ENCODE results near the gene SRCAP.
"Not testable (repeated sequence)": the region's sequence is repeated elsewhere in the genome, so short reads cannot be mapped to it uniquely, and the experiment has no call there.

Gene SRCAP

GRCh38 chr16:30663820-30664219, 35.2 kb upstream of the SRCAP start:
- in situ Hi-C loops (cut with MboI; ENCODE audit: low sequenced_read_pairs), result no loop called here

GRCh38 chr16:30664616-30665109, 34.3 kb upstream of the SRCAP start:
- in situ Hi-C loops (cut with MboI; ENCODE audit: low sequenced_read_pairs), result no loop called here

- in situ Hi-C loops (cut with MboI; ENCODE audit: low sequenced_read_pairs), result no loop called here
Observed at GRCh38 chr16:30665155-30665829, 33.7 kb upstream of the SRCAP start.

GRCh38 chr16:30665830-30666190, 33.2 kb upstream of the SRCAP start:
- in situ Hi-C loops (cut with MboI; ENCODE audit: low sequenced_read_pairs), result no loop called here

GRCh38 chr16:30666681-30667080, 32.3 kb upstream of the SRCAP start:
- in situ Hi-C loops (cut with MboI; ENCODE audit: low sequenced_read_pairs), result no loop called here

GRCh38 chr16:30667361-30667905, 31.5 kb upstream of the SRCAP start:
- in situ Hi-C loops (cut with MboI; ENCODE audit: low sequenced_read_pairs), result no loop called here

GRCh38 chr16:30668393-30668792, 30.6 kb upstream of the SRCAP start:
- in situ Hi-C loops (cut with MboI; ENCODE audit: low sequenced_read_pairs), result no loop called here

GRCh38 chr16:30669026-30669902, 29.7 kb upstream of the SRCAP start:
- in situ Hi-C loops (cut with MboI; ENCODE audit: low sequenced_read_pairs), result no loop called here

- in situ Hi-C loops (cut with MboI; ENCODE audit: low sequenced_read_pairs), result no loop called here
Observed at GRCh38 chr16:30669903-30670824, 28.8 kb upstream of the SRCAP start.

- in situ Hi-C loops (cut with MboI; ENCODE audit: low sequenced_read_pairs), result no loop called here
Observed at GRCh38 chr16:30675143-30675542, 23.8 kb upstream of the SRCAP start.

- in situ Hi-C loops (cut with MboI; ENCODE audit: low sequenced_read_pairs), result no loop called here
Observed at GRCh38 chr16:30677931-30678585, 20.9 kb upstream of the SRCAP start.

- in situ Hi-C loops (cut with MboI; ENCODE audit: low sequenced_read_pairs), result no loop called here
Observed at GRCh38 chr16:30678586-30678970, 20.4 kb upstream of the SRCAP start.

- in situ Hi-C loops (cut with MboI; ENCODE audit: low sequenced_read_pairs), result no loop called here
Observed at GRCh38 chr16:30680326-30680725, 18.6 kb upstream of the SRCAP start.

GRCh38 chr16:30688701-30689100, 10.3 kb upstream of the SRCAP start:
- in situ Hi-C loops (cut with MboI; ENCODE audit: low sequenced_read_pairs), result no loop called here

GRCh38 chr16:30691907-30692306, 7.1 kb upstream of the SRCAP start:
- in situ Hi-C loops (cut with MboI; ENCODE audit: low sequenced_read_pairs), result no loop called here

- in situ Hi-C loops (cut with MboI; ENCODE audit: low sequenced_read_pairs), result no loop called here
Observed at GRCh38 chr16:30692396-30693064, 6.4 kb upstream of the SRCAP start.

GRCh38 chr16:30694926-30695693, 3.9 kb upstream of the SRCAP start:
- in situ Hi-C loops (cut with MboI; ENCODE audit: low sequenced_read_pairs), result no loop called here

- in situ Hi-C loops (cut with MboI; ENCODE audit: low sequenced_read_pairs), result not testable (repeated sequence)
Observed at GRCh38 chr16:30696646-30697045, 2.3 kb upstream of the SRCAP start.
